Endothelial cell of umbilical vein (primary cell): ENCODE results near the gene ARMC7. TPM values are rescaled to one million over a fixed set of nuclear protein-coding genes. Genes with fewer than 3 reads are reported as not detected.

Experiments
- BruUV-seq: library from RNA; stranded (reverse); fragments of 400-500 nt; replicated peaks from 2 replicates; lab custom pipeline; 2021; lab: Mats Ljungman, UMichigan
- CTCF ChIA-PET: fragments of 300-600, 350-600 bp; sonication (Branson Sonifier 250); formaldehyde crosslinking; loops from one replicate; lab custom pipeline; 2021; ENCODE audit warnings: antibody characterized with exemption, inconsistent platforms; lab: Charles Lee
- POLR2A ChIA-PET: fragments of 300-600, 350-600 bp; sonication (Branson Sonifier 250); formaldehyde crosslinking; loops from one replicate; lab custom pipeline; 2021; ENCODE audit warnings: antibody characterized with exemption, inconsistent platforms; lab: Charles Lee
- DNase-seq: peaks from one replicate; pipeline ENCODE4 v3.0.0-alpha.2; 2011; ENCODE audit warnings: low read depth, low spot score
- FAIRE-seq: peaks from 2 replicates; lab custom pipeline; 2011; peaks lifted over from hg19 to GRCh38; lab: Jason Lieb, UNC
- H2AFZ ChIP-seq: 2 replicates; pipeline ENCODE4 v1.6.0; 2012; ENCODE audit warnings: low read depth, low read length, control low read depth, inconsistent platforms
- H3K27ac ChIP-seq: 2 replicates; pipeline ENCODE4 v1.5.1; 2011; ENCODE audit warnings: low read depth, mild to moderate bottlenecking, control low read depth, low read length, moderate library complexity; ENCODE audit not compliant: insufficient read depth
- H3K27me3 ChIP-seq, 2 experiments: 2 replicates each; pipeline versions ENCODE4 v1.6.0 to v1.6.1; 2011; ENCODE audit warnings: low read length in 2 of 2, mixed read lengths in 1 of 2; ENCODE audit not compliant: control insufficient read depth in 2 of 2, insufficient read depth in 2 of 2
- H3K36me3 ChIP-seq, 2 experiments: 2 replicates in 1 of 2; 3 replicates in 1 of 2; pipeline ENCODE4 v1.5.1; 2011; ENCODE audit warnings: low read length in 2 of 2, mild to moderate bottlenecking in 1 of 2, moderate library complexity in 1 of 2; ENCODE audit not compliant: control insufficient read depth in 2 of 2, insufficient read depth in 2 of 2; ENCODE audit errors: extremely low read depth in 1 of 2
- H3K4me1 ChIP-seq: 3 replicates; pipeline ENCODE4 v1.5.1; 2011; ENCODE audit warnings: mild to moderate bottlenecking, low read length; ENCODE audit not compliant: control insufficient read depth, insufficient read depth; ENCODE audit errors: extremely low read depth
- H3K4me2 ChIP-seq: 2 replicates; pipeline ENCODE4 v1.6.1; 2011; ENCODE audit warnings: low read length, control low read depth, mixed read lengths; ENCODE audit not compliant: insufficient read depth
- H3K4me3 ChIP-seq, 3 experiments: fragments of 200-600 bp in 1 of 3; sonication (generic), shearing (Covaris generic) in 1 of 3; replicated peaks in 1 of 3; 2 replicates each; pipeline ENCODE4 v1.5.1; 2011 to 2016; ENCODE audit warnings: control low read depth in 3 of 3, low read length in 3 of 3, mild to moderate bottlenecking in 2 of 3, inconsistent platforms in 1 of 3, low read depth in 1 of 3, moderate library complexity in 1 of 3; ENCODE audit not compliant: insufficient read depth in 1 of 3
- H3K79me2 ChIP-seq: 2 replicates; pipeline ENCODE4 v1.6.0; 2012; ENCODE audit warnings: low read length, inconsistent platforms; ENCODE audit not compliant: control insufficient read depth, insufficient read depth
- H3K9ac ChIP-seq: replicated peaks from 2 replicates; pipeline ENCODE3; 2011; ENCODE audit warnings: low read length, control low read depth; ENCODE audit not compliant: insufficient read depth; ENCODE audit errors: extremely low read depth
- H3K9me1 ChIP-seq: replicated peaks from 3 replicates; pipeline ENCODE4 v1.6.0; 2011; ENCODE audit warnings: mild to moderate bottlenecking, low read length; ENCODE audit not compliant: control insufficient read depth, insufficient read depth; ENCODE audit errors: extremely low read depth
- H3K9me3 ChIP-seq: replicated peaks from 2 replicates; pipeline ENCODE4 v1.5.1; 2012; ENCODE audit warnings: low read length, inconsistent platforms; ENCODE audit not compliant: control insufficient read depth, insufficient read depth
- H4K20me1 ChIP-seq: replicated peaks from 2 replicates; pipeline ENCODE3; 2011; ENCODE audit warnings: mild to moderate bottlenecking, low read length; ENCODE audit not compliant: control insufficient read depth, insufficient read depth; ENCODE audit errors: extremely low read depth
- EZH2 ChIP-seq: IDR thresholded peaks from 2 replicates; pipeline ENCODE4 v1.6.1; 2012; ENCODE audit warnings: borderline replicate concordance, low read depth, mild to moderate bottlenecking, moderate library complexity, low read length, inconsistent platforms; ENCODE audit not compliant: severe bottlenecking
- FOS ChIP-seq: IDR thresholded peaks from 2 replicates; pipeline ENCODE4 v1.6.1; 2011; ENCODE audit warnings: mild to moderate bottlenecking, low read length, moderate library complexity, borderline replicate concordance; ENCODE audit not compliant: insufficient read depth
- GATA2 ChIP-seq: IDR thresholded peaks from 2 replicates; pipeline ENCODE4 v1.7.0; 2011; ENCODE audit warnings: low read depth, mild to moderate bottlenecking, moderate library complexity, mixed read lengths, low read length; ENCODE audit not compliant: insufficient read length, insufficient read depth
- JUN ChIP-seq: IDR thresholded peaks from 2 replicates; pipeline ENCODE4 v1.6.1; 2011; ENCODE audit warnings: borderline replicate concordance, low read depth; ENCODE audit not compliant: insufficient read length, insufficient read depth
- MYC ChIP-seq: IDR thresholded peaks from one replicate; pipeline ENCODE4 v1.6.1; 2011; ENCODE audit warnings: mild to moderate bottlenecking, low read depth, low read length
- POLR2A ChIP-seq: IDR thresholded peaks from 2 replicates; pipeline ENCODE4 v1.6.1; 2012; ENCODE audit warnings: low read depth, mild to moderate bottlenecking, control low read depth, low read length
- POLR2AphosphoS5 ChIP-seq: IDR thresholded peaks from 2 replicates; pipeline ENCODE4 v1.6.1; 2012; ENCODE audit warnings: low read depth, mild to moderate bottlenecking, control low read depth, low read length, moderate library complexity; ENCODE audit not compliant: insufficient read depth
- dilution Hi-C: fragments of 300-500 bp; cut with MboI; formaldehyde crosslinking; loops from one replicate; pipeline ENCODE4 v1.15.0; 2019; ENCODE audit warnings: low sequenced_read_pairs; ENCODE audit not compliant: extremely low pct_ligation_motif_present
- intact Hi-C: fragments of 100-400 bp; cut with micrococcal nuclease; formaldehyde crosslinking; loops from one replicate; pipeline ENCODE4 v1.10.0; 2022
- polyA plus RNA-seq, 4 experiments: library from polyadenylated mRNA; depleted of rRNA in 3 of 4; stranded (reverse) in 3 of 4; unstranded in 1 of 4; fragments of >200 nt; gene quantifications; 2 replicates each; pipeline versions ENCODE4 v1.2.1 to v1.2.3, GENCODE V29; 2011 to 2012; ENCODE audit warnings: missing spikeins in 1 of 4
- total RNA-seq: library from RNA; stranded (reverse); gene quantifications from 2 replicates; pipeline ENCODE4 v1.2.3, GENCODE V29; 2021
- TF ChIP-seq, protein P1 (sequence below): IDR thresholded peaks from 2 replicates; pipeline ENCODE4 v1.6.1; 2011; ENCODE audit not compliant: insufficient read depth, insufficient read length
- TF ChIP-seq, protein P2 (sequence below), 2 donors: IDR thresholded peaks; 1 replicate in 1 of 2; 2 replicates in 1 of 2; pipeline ENCODE4 v1.5.1; 2011; ENCODE audit warnings: low read length in 2 of 2, mild to moderate bottlenecking in 2 of 2, moderate library complexity in 2 of 2, control low read depth in 1 of 2, inconsistent platforms in 1 of 2, low read depth in 1 of 2; ENCODE audit not compliant: insufficient read depth in 1 of 2; ENCODE audit errors: extremely low read depth in 1 of 2

Gene ARMC7
- total and polyA plus RNA-seq, 2 donors (not counting 3 experiments of a cell fraction or from before 2014, with no cell fraction given), result 11.8 to 15.7 TPM

GRCh38 chr17:75061618-75062017 is 48.2 kb upstream of the ARMC7 start:
- H3K4me1 ChIP-seq, result peaks cover 6% of the 10 kb centered on the region
- H2AFZ ChIP-seq, result no peak overlapping the region
- no peaks in the 10 kb centered on the region for H4K20me1 ChIP-seq
- dilution Hi-C loops, result no loop called here
- FAIRE-seq, result no peak
- ChIA-PET CTCF (interaction anchor here (1.0 to 6.1 kb wide), 5 partner anchors 12 to 53 kb away, joined by 3 to 80 read pairs (median 13); no protein-coding TSS in a partner anchor), POLR2A (interaction anchor here (0.9 kb wide), 1 partner anchor 26 kb away, joined by 3 read pairs; the partner anchor contains the start of gene SLC16A5)
- H3K9me1 ChIP-seq, result no peaks in the 10 kb centered on the region
- BruUV-seq, result no TSS peak
- no peaks in the 10 kb centered on the region for H3K9me3 ChIP-seq
- no peak for DNase-seq
- H3K4me3 ChIP-seq, result no peak overlapping the region
- intact Hi-C loops, result no loop called here
- no peak overlapping the region for H3K27ac ChIP-seq
- H3K79me2 ChIP-seq, result no peaks in the 10 kb centered on the region
- H3K9ac ChIP-seq, result no peak overlapping the region
- no peaks in the 10 kb centered on the region for H3K27me3 ChIP-seq
- H3K4me2 ChIP-seq, result no peak overlapping the region
- TF ChIP-seq EZH2 (no peak), GATA2 (no peak), POLR2AphosphoS5 (no peak), MYC (no peak), POLR2A (no peak), JUN (no peak), FOS (no peak)
- TF ChIP-seq, protein P1, sequence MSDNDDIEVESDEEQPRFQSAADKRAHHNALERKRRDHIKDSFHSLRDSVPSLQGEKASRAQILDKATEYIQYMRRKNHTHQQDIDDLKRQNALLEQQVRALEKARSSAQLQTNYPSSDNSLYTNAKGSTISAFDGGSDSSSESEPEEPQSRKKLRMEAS, result no peak
- TF ChIP-seq, protein P2, sequence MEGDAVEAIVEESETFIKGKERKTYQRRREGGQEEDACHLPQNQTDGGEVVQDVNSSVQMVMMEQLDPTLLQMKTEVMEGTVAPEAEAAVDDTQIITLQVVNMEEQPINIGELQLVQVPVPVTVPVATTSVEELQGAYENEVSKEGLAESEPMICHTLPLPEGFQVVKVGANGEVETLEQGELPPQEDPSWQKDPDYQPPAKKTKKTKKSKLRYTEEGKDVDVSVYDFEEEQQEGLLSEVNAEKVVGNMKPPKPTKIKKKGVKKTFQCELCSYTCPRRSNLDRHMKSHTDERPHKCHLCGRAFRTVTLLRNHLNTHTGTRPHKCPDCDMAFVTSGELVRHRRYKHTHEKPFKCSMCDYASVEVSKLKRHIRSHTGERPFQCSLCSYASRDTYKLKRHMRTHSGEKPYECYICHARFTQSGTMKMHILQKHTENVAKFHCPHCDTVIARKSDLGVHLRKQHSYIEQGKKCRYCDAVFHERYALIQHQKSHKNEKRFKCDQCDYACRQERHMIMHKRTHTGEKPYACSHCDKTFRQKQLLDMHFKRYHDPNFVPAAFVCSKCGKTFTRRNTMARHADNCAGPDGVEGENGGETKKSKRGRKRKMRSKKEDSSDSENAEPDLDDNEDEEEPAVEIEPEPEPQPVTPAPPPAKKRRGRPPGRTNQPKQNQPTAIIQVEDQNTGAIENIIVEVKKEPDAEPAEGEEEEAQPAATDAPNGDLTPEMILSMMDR (IDR thresholded peaks at IDR 0.05; ENCODE audit: extremely low read depth in 1 of 2, insufficient read depth in 1 of 2, low read depth in 1 of 2, low read length in 2 of 2), result no peak
- H3K36me3 ChIP-seq, result peaks cover 8 to 29% of the 10 kb centered on the region in 2 experiments
